Measurements from ENCODE around the gene RNF180. TPM values are rescaled to one million over a fixed set of nuclear protein-coding genes. Genes with fewer than 3 reads are reported as not detected.

RNF180 gene
- 0.84 TPM for polyA plus RNA-seq (2013, experiment 1 of 2)
- 0.96 TPM for polyA plus RNA-seq (2013, experiment 2 of 2)

- no peaks in the 10 kb centered on the region for H3K9me3 ChIP-seq (ENCODE audit: control insufficient read depth, low read length)
- H3K27ac ChIP-seq (ENCODE audit: low read length, poor library complexity, severe bottlenecking), result no peak within 1 kb of the TSS
- peak within 1 kb of the TSS; percentile 5 for H2BK120ac ChIP-seq (ENCODE audit: low read depth, low read length)
- peaks cover 7% of the 10 kb centered on the region for H3K4me1 ChIP-seq (ENCODE audit: control insufficient read depth, insufficient read depth, low read depth, low read length)
- peak within 1 kb of the TSS; percentile 77 to 87 for H3K4me3 ChIP-seq (ENCODE audit: insufficient read depth in 1 of 2, low read depth in 1 of 2, low read length in 2 of 2)
- H2AK5ac ChIP-seq (ENCODE audit: low read length, severe bottlenecking), result no peak within 1 kb of the TSS
- peak within 1 kb of the TSS; percentile 15 for H4K91ac ChIP-seq (ENCODE audit: low read length)
- no peak within 1 kb of the TSS for H2BK5ac ChIP-seq (ENCODE audit: low read depth, low read length, poor library complexity, severe bottlenecking)
- H2AFZ ChIP-seq (ENCODE audit: low read depth, low read length), result peak within 1 kb of the TSS; percentile 83
- H4K8ac ChIP-seq (ENCODE audit: low read length), result peak within 1 kb of the TSS; percentile 82
- H3K79me1 ChIP-seq (replicated peaks; ENCODE audit: low read length, poor library complexity, severe bottlenecking), result no peaks in the 10 kb centered on the region
- no peak within 1 kb of the TSS for H2BK12ac ChIP-seq (ENCODE audit: low read length in 2 of 2)
- H3K14ac ChIP-seq (ENCODE audit: low read length in 2 of 2), result peak within 1 kb of the TSS in 1 of 2 experiments; percentile 36
- peak; percentile 44 for DNase-seq
- peak within 1 kb of the TSS; percentile 99 for H3K4me2 ChIP-seq (ENCODE audit: low read length, poor library complexity, severe bottlenecking)
- H3K36me3 ChIP-seq (ENCODE audit: control insufficient read depth in 1 of 2, insufficient read depth in 2 of 2, low read depth in 1 of 2, low read length in 2 of 2), result no peaks in the 10 kb centered on the region
- under 1% methylated on average over 69 of the region's 88 CpGs for WGBS
- H3K9ac ChIP-seq (ENCODE audit: low read length), result peak within 1 kb of the TSS; percentile 44
- H3K23ac ChIP-seq (ENCODE audit: low read length in 2 of 2), result peak within 1 kb of the TSS in 1 of 2 experiments; percentile 79
- peak within 1 kb of the TSS; percentile 67 for H2BK15ac ChIP-seq (ENCODE audit: low read depth, poor library complexity, severe bottlenecking)
- H3K4ac ChIP-seq (ENCODE audit: low read depth in 1 of 2, low read length in 2 of 2), result peak within 1 kb of the TSS in 1 of 2 experiments; percentile 35
- peak within 1 kb of the TSS; percentile 18 to 43 for H3K18ac ChIP-seq (ENCODE audit: low read depth in 1 of 2, low read length in 2 of 2)
- H3K27me3 ChIP-seq (ENCODE audit: control insufficient read depth in 1 of 2, insufficient read depth in 1 of 2, low read length in 2 of 2), result peaks cover 0 to 7% of the 10 kb centered on the region in 2 experiments
Observed at GRCh38 chr5:64165500-64166200, at the start of gene RNF180. TSS of gene RNF180 (plus strand) at chr5:64165843. CDS start at chr5:64200808, 34,965 bp downstream.

- no peaks in the 10 kb centered on the region for H3K36me3 ChIP-seq (ENCODE audit: control insufficient read depth in 1 of 2, insufficient read depth in 2 of 2, low read depth in 1 of 2, low read length in 2 of 2)
- 58% methylated on average over 1 of the region's 1 CpG for WGBS
Observed at GRCh38 chr5:64125521-64125920, 40.1 kb upstream of the RNF180 start.

GRCh38 chr5:64126202-64126741 lies 39.4 kb upstream of the RNF180 start:
- Histone ChIP-seq H2BK120ac (ENCODE audit: low read depth, low read length) (no peak overlapping the region), H3K4me3 (ENCODE audit: insufficient read depth in 1 of 2, low read depth in 1 of 2, low read length in 2 of 2) (no peak overlapping the region), H3K9me3 (ENCODE audit: control insufficient read depth, low read length) (no peaks in the 10 kb centered on the region), H2AK5ac (ENCODE audit: low read length, severe bottlenecking) (no peak overlapping the region), H3K23ac (ENCODE audit: low read length in 2 of 2) (no peak overlapping the region), H2BK12ac (ENCODE audit: low read length in 2 of 2) (no peak overlapping the region), H2BK15ac (ENCODE audit: low read depth, poor library complexity, severe bottlenecking) (no peak overlapping the region), H3K36me3 (ENCODE audit: control insufficient read depth in 1 of 2, insufficient read depth in 2 of 2, low read depth in 1 of 2, low read length in 2 of 2) (no peaks in the 10 kb centered on the region), H3K27ac (ENCODE audit: low read length, poor library complexity, severe bottlenecking) (no peak overlapping the region), H4K91ac (ENCODE audit: low read length) (no peak overlapping the region), H3K18ac (ENCODE audit: low read depth in 1 of 2, low read length in 2 of 2) (no peak overlapping the region), H3K79me1 (replicated peaks; ENCODE audit: low read length, poor library complexity, severe bottlenecking) (no peaks in the 10 kb centered on the region), H3K14ac (ENCODE audit: low read length in 2 of 2) (no peak overlapping the region), H3K4ac (ENCODE audit: low read depth in 1 of 2, low read length in 2 of 2) (no peak overlapping the region), H3K4me1 (ENCODE audit: control insufficient read depth, insufficient read depth, low read depth, low read length) (no peaks in the 10 kb centered on the region), H2AFZ (ENCODE audit: low read depth, low read length) (no peak overlapping the region), H3K4me2 (ENCODE audit: low read length, poor library complexity, severe bottlenecking) (no peak overlapping the region), H4K8ac (ENCODE audit: low read length) (no peak overlapping the region), H3K9ac (ENCODE audit: low read length) (no peak overlapping the region), H3K27me3 (ENCODE audit: control insufficient read depth in 1 of 2, insufficient read depth in 1 of 2, low read length in 2 of 2) (no peaks in the 10 kb centered on the region), H2BK5ac (ENCODE audit: low read depth, low read length, poor library complexity, severe bottlenecking) (no peak overlapping the region)
- DNase-seq, result no peak

More at GRCh38 chr5:64125521-64125920, 40.1 kb upstream of the RNF180 start:
- H2BK15ac ChIP-seq (ENCODE audit: low read depth, poor library complexity, severe bottlenecking), result no peak overlapping the region
- no peak for DNase-seq
- H3K27me3 ChIP-seq (ENCODE audit: control insufficient read depth in 1 of 2, insufficient read depth in 1 of 2, low read length in 2 of 2), result no peaks in the 10 kb centered on the region
- no peak overlapping the region for H2BK5ac ChIP-seq (ENCODE audit: low read depth, low read length, poor library complexity, severe bottlenecking)
- no peak overlapping the region for H4K8ac ChIP-seq (ENCODE audit: low read length)
- H3K27ac ChIP-seq (ENCODE audit: low read length, poor library complexity, severe bottlenecking), result no peak overlapping the region
- no peaks in the 10 kb centered on the region for H3K4me1 ChIP-seq (ENCODE audit: control insufficient read depth, insufficient read depth, low read depth, low read length)
- H3K79me1 ChIP-seq (replicated peaks; ENCODE audit: low read length, poor library complexity, severe bottlenecking), result no peaks in the 10 kb centered on the region
- no peak overlapping the region for H2AK5ac ChIP-seq (ENCODE audit: low read length, severe bottlenecking)
- H3K4ac ChIP-seq (ENCODE audit: low read depth in 1 of 2, low read length in 2 of 2), result no peak overlapping the region
- H3K23ac ChIP-seq (ENCODE audit: low read length in 2 of 2), result no peak overlapping the region
- no peak overlapping the region for H2AFZ ChIP-seq (ENCODE audit: low read depth, low read length)
- H3K4me2 ChIP-seq (ENCODE audit: low read length, poor library complexity, severe bottlenecking), result no peak overlapping the region
- no peaks in the 10 kb centered on the region for H3K9me3 ChIP-seq (ENCODE audit: control insufficient read depth, low read length)
- H2BK12ac ChIP-seq (ENCODE audit: low read length in 2 of 2), result no peak overlapping the region
- H2BK120ac ChIP-seq (ENCODE audit: low read depth, low read length), result no peak overlapping the region
- H3K14ac ChIP-seq (ENCODE audit: low read length in 2 of 2), result no peak overlapping the region
- H3K9ac ChIP-seq (ENCODE audit: low read length), result no peak overlapping the region
- no peak overlapping the region for H3K4me3 ChIP-seq (ENCODE audit: insufficient read depth in 1 of 2, low read depth in 1 of 2, low read length in 2 of 2)
- H4K91ac ChIP-seq (ENCODE audit: low read length), result no peak overlapping the region
- no peak overlapping the region for H3K18ac ChIP-seq (ENCODE audit: low read depth in 1 of 2, low read length in 2 of 2)

- 90% methylated on average over 1 of the region's 3 CpGs for WGBS
- no peak overlapping the region for H3K23ac ChIP-seq (ENCODE audit: low read length in 2 of 2)
- H2AK5ac ChIP-seq (ENCODE audit: low read length, severe bottlenecking), result no peak overlapping the region
Observed at GRCh38 chr5:64140018-64140417, 25.6 kb upstream of the RNF180 start.

More at GRCh38 chr5:64140018-64140417, 25.6 kb upstream of the RNF180 start:
- H3K79me1 ChIP-seq (replicated peaks; ENCODE audit: low read length, poor library complexity, severe bottlenecking), result no peaks in the 10 kb centered on the region
- no peak overlapping the region for H4K91ac ChIP-seq (ENCODE audit: low read length)
- H2BK5ac ChIP-seq (ENCODE audit: low read depth, low read length, poor library complexity, severe bottlenecking), result no peak overlapping the region
- H3K4ac ChIP-seq (ENCODE audit: low read depth in 1 of 2, low read length in 2 of 2), result no peak overlapping the region
- H3K14ac ChIP-seq (ENCODE audit: low read length in 2 of 2), result no peak overlapping the region
- H3K18ac ChIP-seq (ENCODE audit: low read depth in 1 of 2, low read length in 2 of 2), result no peak overlapping the region
- no peaks in the 10 kb centered on the region for H3K27me3 ChIP-seq (ENCODE audit: control insufficient read depth in 1 of 2, insufficient read depth in 1 of 2, low read length in 2 of 2)
- no peak overlapping the region for H2BK15ac ChIP-seq (ENCODE audit: low read depth, poor library complexity, severe bottlenecking)
- no peaks in the 10 kb centered on the region for H3K4me1 ChIP-seq (ENCODE audit: control insufficient read depth, insufficient read depth, low read depth, low read length)
- H2BK12ac ChIP-seq (ENCODE audit: low read length in 2 of 2), result no peak overlapping the region
- H3K9ac ChIP-seq (ENCODE audit: low read length), result no peak overlapping the region
- no peak overlapping the region for H3K27ac ChIP-seq (ENCODE audit: low read length, poor library complexity, severe bottlenecking)
- no peak for DNase-seq
- H2AFZ ChIP-seq (ENCODE audit: low read depth, low read length), result no peak overlapping the region
- H3K36me3 ChIP-seq (ENCODE audit: control insufficient read depth in 1 of 2, insufficient read depth in 2 of 2, low read depth in 1 of 2, low read length in 2 of 2), result no peaks in the 10 kb centered on the region
- H3K9me3 ChIP-seq (ENCODE audit: control insufficient read depth, low read length), result no peaks in the 10 kb centered on the region
- no peak overlapping the region for H3K4me2 ChIP-seq (ENCODE audit: low read length, poor library complexity, severe bottlenecking)
- no peak overlapping the region for H4K8ac ChIP-seq (ENCODE audit: low read length)
- no peak overlapping the region for H2BK120ac ChIP-seq (ENCODE audit: low read depth, low read length)
- no peak overlapping the region for H3K4me3 ChIP-seq (ENCODE audit: insufficient read depth in 1 of 2, low read depth in 1 of 2, low read length in 2 of 2)

Measured in mesenchymal stem cell (in vitro differentiated cells and primary cell).